Measurements from ENCODE around the gene DAZ4. TPM values are rescaled to one million over a fixed set of nuclear protein-coding genes. Genes with fewer than 3 reads are reported as not detected.
A peak's percentile ranks its signal among the peaks of the same experiment; 100 is the strongest.
"Not testable (repeated sequence)": the region's sequence is repeated elsewhere in the genome, so short reads cannot be mapped to it uniquely, and the experiment has no call there.

The DAZ4 gene, protein sequence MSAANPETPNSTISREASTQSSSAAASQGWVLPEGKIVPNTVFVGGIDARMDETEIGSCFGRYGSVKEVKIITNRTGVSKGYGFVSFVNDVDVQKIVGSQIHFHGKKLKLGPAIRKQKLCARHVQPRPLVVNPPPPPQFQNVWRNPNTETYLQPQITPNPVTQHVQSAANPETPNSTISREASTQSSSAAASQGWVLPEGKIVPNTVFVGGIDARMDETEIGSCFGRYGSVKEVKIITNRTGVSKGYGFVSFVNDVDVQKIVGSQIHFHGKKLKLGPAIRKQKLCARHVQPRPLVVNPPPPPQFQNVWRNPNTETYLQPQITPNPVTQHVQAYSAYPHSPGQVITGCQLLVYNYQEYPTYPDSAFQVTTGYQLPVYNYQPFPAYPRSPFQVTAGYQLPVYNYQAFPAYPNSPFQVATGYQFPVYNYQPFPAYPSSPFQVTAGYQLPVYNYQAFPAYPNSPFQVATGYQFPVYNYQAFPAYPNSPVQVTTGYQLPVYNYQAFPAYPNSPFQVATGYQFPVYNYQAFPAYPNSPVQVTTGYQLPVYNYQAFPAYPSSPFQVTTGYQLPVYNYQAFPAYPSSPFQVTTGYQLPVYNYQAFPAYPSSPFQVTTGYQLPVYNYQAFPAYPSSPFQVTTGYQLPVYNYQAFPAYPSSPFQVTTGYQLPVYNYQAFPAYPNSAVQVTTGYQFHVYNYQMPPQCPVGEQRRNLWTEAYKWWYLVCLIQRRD
- total RNA-seq (2021), result not detected in 2 replicates
- percentile 1 among the genes with signal in this experiment for Bru-seq, nascent RNA
- BruChase-seq, experiment 1, labeled RNA remaining after a 2-hour chase, result not detected
- BruChase-seq, experiment 2, labeled RNA remaining after a 6-hour chase, result percentile 1 among the genes with signal in this experiment
- long read RNA-seq, result 0 reads

GRCh38 chrY:24833619-24834018 lies at the start of gene DAZ4:
Gene DAZ4, plus strand, starts transcription at chrY:24833919. Its CDS starts 208 bp downstream, at chrY:24834127.
- H3K4me1 ChIP-seq (ENCODE audit: insufficient read depth, low read length, poor library complexity, severe bottlenecking); BruUV-seq (replicated peaks); intact Hi-C loops (cut with micrococcal nuclease; ENCODE audit: unreplicated experiment); H3K4me3 ChIP-seq (ENCODE audit: low read depth, low read length, poor library complexity, severe bottlenecking); H3K36me3 ChIP-seq (ENCODE audit: insufficient read depth, low read length, poor library complexity, severe bottlenecking); H3K27ac ChIP-seq (ENCODE audit: low read depth, low read length, poor library complexity, severe bottlenecking); CTCF ChIA-PET; POLR2A ChIA-PET (ENCODE audit: low non-redundant PET); DNase-seq (ENCODE audit: low spot score); H3K27me3 ChIP-seq (replicated peaks; ENCODE audit: insufficient read depth, low read depth, low read length, poor library complexity); H3K9me3 ChIP-seq (ENCODE audit: low read depth, low read length, poor library complexity, severe bottlenecking): not testable (repeated sequence)

- H3K9me3 ChIP-seq (ENCODE audit: low read depth, low read length, poor library complexity, severe bottlenecking); intact Hi-C loops (cut with micrococcal nuclease; ENCODE audit: unreplicated experiment); CTCF ChIA-PET; BruUV-seq (replicated peaks); H3K36me3 ChIP-seq (ENCODE audit: insufficient read depth, low read length, poor library complexity, severe bottlenecking); H3K27ac ChIP-seq (ENCODE audit: low read depth, low read length, poor library complexity, severe bottlenecking); POLR2A ChIA-PET (ENCODE audit: low non-redundant PET); H3K27me3 ChIP-seq (replicated peaks; ENCODE audit: insufficient read depth, low read depth, low read length, poor library complexity); H3K4me1 ChIP-seq (ENCODE audit: insufficient read depth, low read length, poor library complexity, severe bottlenecking); DNase-seq (ENCODE audit: low spot score); H3K4me3 ChIP-seq (ENCODE audit: low read depth, low read length, poor library complexity, severe bottlenecking): not testable (repeated sequence)
Measured at GRCh38 chrY:24813293-24813692, 20.4 kb upstream of the DAZ4 start, which contains the start of gene DAZ3. Gene DAZ3, minus strand, starts transcription at chrY:24813393. Its CDS starts 208 bp downstream, at chrY:24813185.

DNA sequence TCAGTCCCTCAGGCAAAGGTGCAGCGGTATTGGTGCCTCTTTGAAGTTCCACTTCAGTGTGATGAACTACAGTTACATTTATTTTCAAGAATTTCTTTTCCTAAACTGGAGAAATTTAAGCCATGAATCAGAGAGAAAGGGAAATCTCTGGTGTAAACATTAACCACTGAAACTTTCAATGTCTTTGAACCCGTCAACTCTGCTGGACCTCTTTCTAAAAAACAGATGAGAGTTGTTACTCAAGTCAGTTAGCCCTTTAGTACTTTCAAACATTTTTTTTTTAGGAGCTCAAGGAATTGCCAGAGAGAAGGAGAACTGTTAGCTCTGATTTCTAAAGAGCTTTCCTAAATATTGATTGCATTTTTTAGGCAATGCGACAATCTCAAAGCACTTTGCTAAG lies 11.9 kb upstream of the DAZ4 start:
- intact Hi-C loops (cut with micrococcal nuclease; ENCODE audit: unreplicated experiment); H3K9me3 ChIP-seq (ENCODE audit: low read depth, low read length, poor library complexity, severe bottlenecking); H3K4me1 ChIP-seq (ENCODE audit: insufficient read depth, low read length, poor library complexity, severe bottlenecking); CTCF ChIA-PET; BruUV-seq (replicated peaks); H3K4me3 ChIP-seq (ENCODE audit: low read depth, low read length, poor library complexity, severe bottlenecking); POLR2A ChIA-PET (ENCODE audit: low non-redundant PET); DNase-seq (ENCODE audit: low spot score); H3K27ac ChIP-seq (ENCODE audit: low read depth, low read length, poor library complexity, severe bottlenecking); H3K27me3 ChIP-seq (replicated peaks; ENCODE audit: insufficient read depth, low read depth, low read length, poor library complexity); H3K36me3 ChIP-seq (ENCODE audit: insufficient read depth, low read length, poor library complexity, severe bottlenecking): not testable (repeated sequence)

DNA sequence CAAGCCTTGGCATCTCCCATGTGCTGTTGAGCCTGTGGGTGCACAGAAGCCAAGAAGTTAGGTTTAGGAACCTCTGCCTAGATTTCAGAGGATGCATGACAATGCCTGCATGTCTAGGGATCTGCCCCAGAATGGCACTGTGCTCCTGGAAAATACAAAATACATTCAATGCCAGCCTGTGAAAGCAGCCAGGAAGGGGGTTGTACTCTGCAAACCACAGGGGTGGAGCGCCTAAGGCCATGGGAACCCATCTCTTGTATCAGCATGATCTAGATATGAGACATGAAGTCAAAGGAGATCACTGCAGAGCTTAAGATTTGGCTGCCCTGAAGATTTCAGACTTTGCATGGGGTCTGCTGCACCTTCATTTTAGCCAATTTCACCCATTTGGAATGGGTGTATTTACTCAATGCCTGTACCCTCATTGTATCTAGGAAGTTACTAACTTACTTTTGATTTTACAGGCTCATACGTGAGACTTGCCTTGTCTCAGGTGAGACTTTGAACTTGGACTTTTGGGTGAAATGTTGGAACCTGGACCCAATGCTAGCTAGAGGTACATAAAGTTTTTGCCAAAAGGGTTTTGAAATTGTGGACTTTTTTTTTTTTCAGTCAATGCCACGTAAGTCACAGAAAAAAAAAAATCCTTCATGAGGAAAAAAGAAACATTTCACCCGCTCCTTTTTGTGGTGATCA lies 9.4 kb upstream of the DAZ4 start:
- H3K4me1 ChIP-seq (ENCODE audit: insufficient read depth, low read length, poor library complexity, severe bottlenecking); DNase-seq (ENCODE audit: low spot score); H3K27me3 ChIP-seq (replicated peaks; ENCODE audit: insufficient read depth, low read depth, low read length, poor library complexity); H3K36me3 ChIP-seq (ENCODE audit: insufficient read depth, low read length, poor library complexity, severe bottlenecking); H3K4me3 ChIP-seq (ENCODE audit: low read depth, low read length, poor library complexity, severe bottlenecking); CTCF ChIA-PET; H3K27ac ChIP-seq (ENCODE audit: low read depth, low read length, poor library complexity, severe bottlenecking); BruUV-seq (replicated peaks); intact Hi-C loops (cut with micrococcal nuclease; ENCODE audit: unreplicated experiment); POLR2A ChIA-PET (ENCODE audit: low non-redundant PET); H3K9me3 ChIP-seq (ENCODE audit: low read depth, low read length, poor library complexity, severe bottlenecking): not testable (repeated sequence)

DNA sequence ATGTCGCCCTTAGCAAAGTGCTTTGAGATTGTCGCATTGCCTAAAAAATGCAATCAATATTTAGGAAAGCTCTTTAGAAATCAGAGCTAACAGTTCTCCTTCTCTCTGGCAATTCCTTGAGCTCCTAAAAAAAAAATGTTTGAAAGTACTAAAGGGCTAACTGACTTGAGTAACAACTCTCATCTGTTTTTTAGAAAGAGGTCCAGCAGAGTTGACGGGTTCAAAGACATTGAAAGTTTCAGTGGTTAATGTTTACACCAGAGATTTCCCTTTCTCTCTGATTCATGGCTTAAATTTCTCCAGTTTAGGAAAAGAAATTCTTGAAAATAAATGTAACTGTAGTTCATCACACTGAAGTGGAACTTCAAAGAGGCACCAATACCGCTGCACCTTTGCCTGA lies 8.7 kb upstream of the DAZ4 start:
- H3K4me1 ChIP-seq (ENCODE audit: insufficient read depth, low read length, poor library complexity, severe bottlenecking); CTCF ChIA-PET; DNase-seq (ENCODE audit: low spot score); H3K27ac ChIP-seq (ENCODE audit: low read depth, low read length, poor library complexity, severe bottlenecking); POLR2A ChIA-PET (ENCODE audit: low non-redundant PET); intact Hi-C loops (cut with micrococcal nuclease; ENCODE audit: unreplicated experiment); H3K36me3 ChIP-seq (ENCODE audit: insufficient read depth, low read length, poor library complexity, severe bottlenecking); H3K27me3 ChIP-seq (replicated peaks; ENCODE audit: insufficient read depth, low read depth, low read length, poor library complexity); H3K9me3 ChIP-seq (ENCODE audit: low read depth, low read length, poor library complexity, severe bottlenecking); H3K4me3 ChIP-seq (ENCODE audit: low read depth, low read length, poor library complexity, severe bottlenecking); BruUV-seq (replicated peaks): not testable (repeated sequence)

Other genes with a start within 250 kb of the DAZ4 start
- not detected in 2 replicates for gene BPY2B, start 215.9 kb upstream of the DAZ4 start, total RNA-seq (2021)
- not detected in 2 replicates for gene DAZ3, start 20.5 kb upstream of the DAZ4 start, total RNA-seq (2021)
- not detected in 2 replicates for gene BPY2C, start 218.2 kb downstream of the DAZ4 start, total RNA-seq (2021)